Endothelial cell of umbilical vein (primary cell): ENCODE measurements around the gene SMC4. TPM values are rescaled to one million over a fixed set of nuclear protein-coding genes. Genes with fewer than 3 reads are reported as not detected.
A peak's percentile ranks its signal among the peaks of the same experiment; 100 is the strongest.

Experiments used
- BruUV-seq: library from RNA; stranded (reverse); fragments of 400-500 nt; replicated peaks from 2 replicates; lab custom pipeline; 2021; lab: Mats Ljungman, UMichigan
- CTCF ChIA-PET: fragments of 300-600, 350-600 bp; sonication (Branson Sonifier 250); formaldehyde crosslinking; loops from one replicate; lab custom pipeline; 2021; ENCODE audit warnings: antibody characterized with exemption, inconsistent platforms; lab: Charles Lee
- POLR2A ChIA-PET: fragments of 300-600, 350-600 bp; sonication (Branson Sonifier 250); formaldehyde crosslinking; loops from one replicate; lab custom pipeline; 2021; ENCODE audit warnings: antibody characterized with exemption, inconsistent platforms; lab: Charles Lee
- DNase-seq: peaks from one replicate; pipeline ENCODE4 v3.0.0-alpha.2; 2011; ENCODE audit warnings: low read depth, low spot score
- FAIRE-seq: peaks from 2 replicates; lab custom pipeline; 2011; peaks lifted over from hg19 to GRCh38; lab: Jason Lieb, UNC
- H2AFZ ChIP-seq: 2 replicates; pipeline ENCODE4 v1.6.0; 2012; ENCODE audit warnings: low read depth, low read length, control low read depth, inconsistent platforms
- H3K27ac ChIP-seq: 2 replicates; pipeline ENCODE4 v1.5.1; 2011; ENCODE audit warnings: low read depth, mild to moderate bottlenecking, control low read depth, low read length, moderate library complexity; ENCODE audit not compliant: insufficient read depth
- H3K27me3 ChIP-seq, 2 experiments: 2 replicates each; pipeline versions ENCODE4 v1.6.0 to v1.6.1; 2011; ENCODE audit warnings: low read length in 2 of 2, mixed read lengths in 1 of 2; ENCODE audit not compliant: control insufficient read depth in 2 of 2, insufficient read depth in 2 of 2
- H3K36me3 ChIP-seq, 2 experiments: 2 replicates in 1 of 2; 3 replicates in 1 of 2; pipeline ENCODE4 v1.5.1; 2011; ENCODE audit warnings: low read length in 2 of 2, mild to moderate bottlenecking in 1 of 2, moderate library complexity in 1 of 2; ENCODE audit not compliant: control insufficient read depth in 2 of 2, insufficient read depth in 2 of 2; ENCODE audit errors: extremely low read depth in 1 of 2
- H3K4me1 ChIP-seq: 3 replicates; pipeline ENCODE4 v1.5.1; 2011; ENCODE audit warnings: mild to moderate bottlenecking, low read length; ENCODE audit not compliant: control insufficient read depth, insufficient read depth; ENCODE audit errors: extremely low read depth
- H3K4me2 ChIP-seq: 2 replicates; pipeline ENCODE4 v1.6.1; 2011; ENCODE audit warnings: low read length, control low read depth, mixed read lengths; ENCODE audit not compliant: insufficient read depth
- H3K4me3 ChIP-seq, 3 experiments: fragments of 200-600 bp in 1 of 3; sonication (generic), shearing (Covaris generic) in 1 of 3; replicated peaks in 1 of 3; 2 replicates each; pipeline ENCODE4 v1.5.1; 2011 to 2016; ENCODE audit warnings: control low read depth in 3 of 3, low read length in 3 of 3, mild to moderate bottlenecking in 2 of 3, inconsistent platforms in 1 of 3, low read depth in 1 of 3, moderate library complexity in 1 of 3; ENCODE audit not compliant: insufficient read depth in 1 of 3
- H3K79me2 ChIP-seq: 2 replicates; pipeline ENCODE4 v1.6.0; 2012; ENCODE audit warnings: low read length, inconsistent platforms; ENCODE audit not compliant: control insufficient read depth, insufficient read depth
- H3K9ac ChIP-seq: replicated peaks from 2 replicates; pipeline ENCODE3; 2011; ENCODE audit warnings: low read length, control low read depth; ENCODE audit not compliant: insufficient read depth; ENCODE audit errors: extremely low read depth
- H3K9me1 ChIP-seq: replicated peaks from 3 replicates; pipeline ENCODE4 v1.6.0; 2011; ENCODE audit warnings: mild to moderate bottlenecking, low read length; ENCODE audit not compliant: control insufficient read depth, insufficient read depth; ENCODE audit errors: extremely low read depth
- H3K9me3 ChIP-seq: replicated peaks from 2 replicates; pipeline ENCODE4 v1.5.1; 2012; ENCODE audit warnings: low read length, inconsistent platforms; ENCODE audit not compliant: control insufficient read depth, insufficient read depth
- H4K20me1 ChIP-seq: replicated peaks from 2 replicates; pipeline ENCODE3; 2011; ENCODE audit warnings: mild to moderate bottlenecking, low read length; ENCODE audit not compliant: control insufficient read depth, insufficient read depth; ENCODE audit errors: extremely low read depth
- EZH2 ChIP-seq: IDR thresholded peaks from 2 replicates; pipeline ENCODE4 v1.6.1; 2012; ENCODE audit warnings: borderline replicate concordance, low read depth, mild to moderate bottlenecking, moderate library complexity, low read length, inconsistent platforms; ENCODE audit not compliant: severe bottlenecking
- FOS ChIP-seq: IDR thresholded peaks from 2 replicates; pipeline ENCODE4 v1.6.1; 2011; ENCODE audit warnings: mild to moderate bottlenecking, low read length, moderate library complexity, borderline replicate concordance; ENCODE audit not compliant: insufficient read depth
- GATA2 ChIP-seq: IDR thresholded peaks from 2 replicates; pipeline ENCODE4 v1.7.0; 2011; ENCODE audit warnings: low read depth, mild to moderate bottlenecking, moderate library complexity, mixed read lengths, low read length; ENCODE audit not compliant: insufficient read length, insufficient read depth
- JUN ChIP-seq: IDR thresholded peaks from 2 replicates; pipeline ENCODE4 v1.6.1; 2011; ENCODE audit warnings: borderline replicate concordance, low read depth; ENCODE audit not compliant: insufficient read length, insufficient read depth
- MYC ChIP-seq: IDR thresholded peaks from one replicate; pipeline ENCODE4 v1.6.1; 2011; ENCODE audit warnings: mild to moderate bottlenecking, low read depth, low read length
- POLR2A ChIP-seq: IDR thresholded peaks from 2 replicates; pipeline ENCODE4 v1.6.1; 2012; ENCODE audit warnings: low read depth, mild to moderate bottlenecking, control low read depth, low read length
- POLR2AphosphoS5 ChIP-seq: IDR thresholded peaks from 2 replicates; pipeline ENCODE4 v1.6.1; 2012; ENCODE audit warnings: low read depth, mild to moderate bottlenecking, control low read depth, low read length, moderate library complexity; ENCODE audit not compliant: insufficient read depth
- dilution Hi-C: fragments of 300-500 bp; cut with MboI; formaldehyde crosslinking; loops from one replicate; pipeline ENCODE4 v1.15.0; 2019; ENCODE audit warnings: low sequenced_read_pairs; ENCODE audit not compliant: extremely low pct_ligation_motif_present
- intact Hi-C: fragments of 100-400 bp; cut with micrococcal nuclease; formaldehyde crosslinking; loops from one replicate; pipeline ENCODE4 v1.10.0; 2022
- polyA plus RNA-seq, 4 experiments: library from polyadenylated mRNA; depleted of rRNA in 3 of 4; stranded (reverse) in 3 of 4; unstranded in 1 of 4; fragments of >200 nt; gene quantifications; 2 replicates each; pipeline versions ENCODE4 v1.2.1 to v1.2.3, GENCODE V29; 2011 to 2012; ENCODE audit warnings: missing spikeins in 1 of 4
- total RNA-seq: library from RNA; stranded (reverse); gene quantifications from 2 replicates; pipeline ENCODE4 v1.2.3, GENCODE V29; 2021
- TF ChIP-seq, protein P1 (sequence below): IDR thresholded peaks from 2 replicates; pipeline ENCODE4 v1.6.1; 2011; ENCODE audit not compliant: insufficient read depth, insufficient read length
- TF ChIP-seq, protein P2 (sequence below), 2 donors: IDR thresholded peaks; 1 replicate in 1 of 2; 2 replicates in 1 of 2; pipeline ENCODE4 v1.5.1; 2011; ENCODE audit warnings: low read length in 2 of 2, mild to moderate bottlenecking in 2 of 2, moderate library complexity in 2 of 2, control low read depth in 1 of 2, inconsistent platforms in 1 of 2, low read depth in 1 of 2; ENCODE audit not compliant: insufficient read depth in 1 of 2; ENCODE audit errors: extremely low read depth in 1 of 2

Gene SMC4
- total and polyA plus RNA-seq, 2 donors (not counting 3 experiments of a cell fraction or from before 2014, with no cell fraction given): 32.1 to 153 TPM

DNA sequence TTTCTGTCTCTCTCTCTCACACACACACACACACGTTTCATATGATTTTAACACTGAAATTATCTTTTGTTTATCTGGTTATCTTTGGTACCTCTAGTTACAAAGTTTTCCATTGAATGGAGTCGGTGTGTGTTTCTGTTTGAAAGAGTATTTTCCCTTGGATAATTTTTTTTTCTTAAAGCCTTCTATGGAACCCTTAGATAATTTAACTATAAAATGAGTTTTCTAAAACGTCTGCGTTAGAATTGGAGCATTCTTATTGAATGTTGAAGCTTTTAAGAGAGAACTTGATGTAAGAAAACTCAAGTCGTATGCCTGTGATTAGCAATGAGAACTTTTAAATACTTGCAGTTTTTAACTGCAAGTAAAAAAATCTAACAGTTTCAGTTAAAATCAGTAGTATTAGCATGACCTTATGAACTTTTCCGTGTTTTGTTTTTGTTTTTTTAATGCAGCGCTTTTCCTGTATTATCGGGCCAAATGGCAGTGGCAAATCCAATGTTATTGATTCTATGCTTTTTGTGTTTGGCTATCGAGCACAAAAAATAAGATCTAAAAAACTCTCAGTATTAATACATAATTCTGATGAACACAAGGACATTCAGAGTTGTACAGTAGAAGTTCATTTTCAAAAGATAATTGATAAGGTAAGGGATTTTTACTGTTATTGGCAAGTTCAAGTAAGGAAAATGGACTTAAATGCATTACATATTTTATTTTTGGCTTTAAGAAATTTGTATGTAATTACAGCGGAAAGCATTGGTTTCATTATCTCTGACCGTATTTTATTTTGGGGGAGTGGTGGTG is 3.0 kb downstream of the SMC4 start:
- POLR2A ChIA-PET: no interaction called here

DNA sequence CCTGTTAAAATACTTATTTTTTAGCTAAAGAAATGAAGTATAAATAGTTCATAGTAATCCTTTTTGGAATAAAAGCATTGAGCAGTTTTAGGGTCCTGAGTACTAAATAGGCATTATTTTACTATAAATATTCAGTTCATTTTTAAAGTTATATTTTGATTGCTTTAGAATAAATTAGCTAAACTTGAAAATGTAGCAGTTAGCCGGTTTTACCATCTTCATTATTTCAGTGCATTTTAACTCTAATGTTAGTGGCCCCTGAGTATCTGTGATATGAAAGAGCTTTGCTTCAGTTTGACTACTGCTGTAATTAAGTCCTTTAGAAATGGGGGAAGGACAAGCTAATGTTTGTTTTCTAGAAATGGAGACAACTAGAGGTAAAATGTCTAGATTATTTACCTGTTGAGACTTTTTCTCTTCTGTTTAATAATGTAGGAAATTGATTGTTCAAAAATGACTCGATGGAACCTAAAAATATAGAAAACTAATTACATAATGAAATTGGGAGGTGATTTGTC is 3.6 kb downstream of the SMC4 start:
- POLR2A ChIA-PET: no interaction called here

More for the DNA sequence above, 3.0 kb downstream of the SMC4 start:
- peak overlapping the region; percentile 76 for H3K27ac ChIP-seq
- peak overlapping the region; percentile 99 for H3K4me2 ChIP-seq
- no peak overlapping the region for H2AFZ ChIP-seq
- peaks cover 27% of the 10 kb centered on the region for H3K4me1 ChIP-seq
- no peaks in the 10 kb centered on the region for H3K9me3 ChIP-seq
- BruUV-seq: no TSS peak
- peaks cover 0 to 16% of the 10 kb centered on the region in 2 experiments for H3K36me3 ChIP-seq
- TF ChIP-seq, protein P1, sequence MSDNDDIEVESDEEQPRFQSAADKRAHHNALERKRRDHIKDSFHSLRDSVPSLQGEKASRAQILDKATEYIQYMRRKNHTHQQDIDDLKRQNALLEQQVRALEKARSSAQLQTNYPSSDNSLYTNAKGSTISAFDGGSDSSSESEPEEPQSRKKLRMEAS: no peak
- no peak for TF ChIP-seq FOS
- TF ChIP-seq GATA2: no peak
- TF ChIP-seq MYC: no peak
- TF ChIP-seq EZH2: no peak
- TF ChIP-seq POLR2A: no peak
- no peaks in the 10 kb centered on the region for H4K20me1 ChIP-seq
- CTCF ChIA-PET: interaction anchor here (0.8 to 2.7 kb wide), 4 partner anchors 8 to 239 kb away, joined by 3 to 19 read pairs (median 4); no protein-coding TSS in a partner anchor
- intact Hi-C loops: loop anchor here (5.0 to 10.0 kb wide), 3 partner anchors 355 to 625 kb away; partner anchors contain the start of gene PPM1L
- dilution Hi-C loops: no loop called here
- DNase-seq: peak; percentile 65
- H3K27me3 ChIP-seq: no peaks in the 10 kb centered on the region
- peak overlapping the region; percentile 77 to 79 (median 78) for H3K4me3 ChIP-seq
- H3K9ac ChIP-seq: peak overlapping the region; percentile 84
- no peak for FAIRE-seq
- peaks cover 88% of the 10 kb centered on the region for H3K79me2 ChIP-seq
- H3K9me1 ChIP-seq: no peaks in the 10 kb centered on the region

More for the DNA sequence above, 3.6 kb downstream of the SMC4 start:
- H3K4me3 ChIP-seq: peak overlapping the region; percentile 77 to 79 (median 78)
- no peak for TF ChIP-seq GATA2
- TF ChIP-seq, protein P2, sequence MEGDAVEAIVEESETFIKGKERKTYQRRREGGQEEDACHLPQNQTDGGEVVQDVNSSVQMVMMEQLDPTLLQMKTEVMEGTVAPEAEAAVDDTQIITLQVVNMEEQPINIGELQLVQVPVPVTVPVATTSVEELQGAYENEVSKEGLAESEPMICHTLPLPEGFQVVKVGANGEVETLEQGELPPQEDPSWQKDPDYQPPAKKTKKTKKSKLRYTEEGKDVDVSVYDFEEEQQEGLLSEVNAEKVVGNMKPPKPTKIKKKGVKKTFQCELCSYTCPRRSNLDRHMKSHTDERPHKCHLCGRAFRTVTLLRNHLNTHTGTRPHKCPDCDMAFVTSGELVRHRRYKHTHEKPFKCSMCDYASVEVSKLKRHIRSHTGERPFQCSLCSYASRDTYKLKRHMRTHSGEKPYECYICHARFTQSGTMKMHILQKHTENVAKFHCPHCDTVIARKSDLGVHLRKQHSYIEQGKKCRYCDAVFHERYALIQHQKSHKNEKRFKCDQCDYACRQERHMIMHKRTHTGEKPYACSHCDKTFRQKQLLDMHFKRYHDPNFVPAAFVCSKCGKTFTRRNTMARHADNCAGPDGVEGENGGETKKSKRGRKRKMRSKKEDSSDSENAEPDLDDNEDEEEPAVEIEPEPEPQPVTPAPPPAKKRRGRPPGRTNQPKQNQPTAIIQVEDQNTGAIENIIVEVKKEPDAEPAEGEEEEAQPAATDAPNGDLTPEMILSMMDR (IDR thresholded peaks at IDR 0.05; ENCODE audit: extremely low read depth in 1 of 2, insufficient read depth in 1 of 2, low read depth in 1 of 2, low read length in 2 of 2): no peak
- TF ChIP-seq, protein P1: no peak
- TF ChIP-seq EZH2: no peak
- TF ChIP-seq FOS: no peak
- no peak for TF ChIP-seq JUN
- no peak for TF ChIP-seq POLR2A
- TF ChIP-seq MYC: no peak
- no peak for TF ChIP-seq POLR2AphosphoS5
- peaks cover 0 to 16% of the 10 kb centered on the region in 2 experiments for H3K36me3 ChIP-seq
- peaks cover 27% of the 10 kb centered on the region for H3K4me1 ChIP-seq
- dilution Hi-C loops: no loop called here
- H3K4me2 ChIP-seq: peak overlapping the region; percentile 99
- H3K9me1 ChIP-seq: no peaks in the 10 kb centered on the region
- no peaks in the 10 kb centered on the region for H4K20me1 ChIP-seq
- DNase-seq (peak; percentile 57), FAIRE-seq (no peak)
- no TSS peak for BruUV-seq
- H2AFZ ChIP-seq: no peak overlapping the region
- CTCF ChIA-PET: interaction anchor here (0.8 to 2.7 kb wide), 2 partner anchors 10 to 12 kb away, joined by 3 to 19 read pairs; no protein-coding TSS in a partner anchor
- H3K9ac ChIP-seq: peak overlapping the region; percentile 84
- H3K27me3 ChIP-seq: no peaks in the 10 kb centered on the region
- H3K9me3 ChIP-seq: no peaks in the 10 kb centered on the region
- peak overlapping the region; percentile 76 for H3K27ac ChIP-seq
- H3K79me2 ChIP-seq: peaks cover 93% of the 10 kb centered on the region
- intact Hi-C loops: loop anchor here (5.0 to 10.0 kb wide), 3 partner anchors 354 to 626 kb away; partner anchors contain the start of gene PPM1L
